Stimulated activated CD8-positive, alpha-beta memory T cell treated with anti-CD3 and anti-CD28 coated beads, Interleukin-12 subunit alpha, Interleukin-12 subunit beta, amount 100 ng/mL, for 4 hours (primary cell): ENCODE results near the gene LRBA.
"Not testable (repeated sequence)": the region's sequence is repeated elsewhere in the genome, so short reads cannot be mapped to it uniquely, and the experiment has no call there.

Experiments used
- DNase-seq: peaks from one replicate; pipeline ENCODE4 v3.0.0-alpha.2; 2020; ENCODE audit warnings: low read depth

LRBA gene

GRCh38 chr4:150562250-150562649 lies 452.8 kb downstream of the LRBA start:
- DNase-seq: no peak

- no peak for DNase-seq
These were observed 453.8 kb downstream of the LRBA start for GRCh38 chr4:150561143-150561737.

GRCh38 chr4:150557811-150558210 lies 457.3 kb downstream of the LRBA start:
- DNase-seq: not testable (repeated sequence)

- no peak for DNase-seq
These were observed 467.8 kb downstream of the LRBA start for GRCh38 chr4:150547154-150547838.

- DNase-seq: no peak
These were observed 468.8 kb downstream of the LRBA start for GRCh38 chr4:150546286-150546685.

GRCh38 chr4:150543042-150543441 lies 472.0 kb downstream of the LRBA start:
- no peak for DNase-seq

GRCh38 chr4:150541681-150542080 lies 473.4 kb downstream of the LRBA start:
- no peak for DNase-seq

- no peak for DNase-seq
These were observed 474.1 kb downstream of the LRBA start for GRCh38 chr4:150540959-150541360.

- DNase-seq: no peak
These were observed 474.5 kb downstream of the LRBA start for GRCh38 chr4:150540536-150540935.

GRCh38 chr4:150537911-150538310 lies 477.2 kb downstream of the LRBA start:
- not testable (repeated sequence) for DNase-seq

GRCh38 chr4:150534818-150535217 lies 480.3 kb downstream of the LRBA start:
- DNase-seq: no peak

- DNase-seq: no peak
These were observed 481.4 kb downstream of the LRBA start for GRCh38 chr4:150533673-150534072.

- DNase-seq: no peak
These were observed 489.7 kb downstream of the LRBA start for GRCh38 chr4:150525321-150525868.

GRCh38 chr4:150518559-150518958 lies 496.5 kb downstream of the LRBA start:
- DNase-seq: no peak

GRCh38 chr4:150515135-150515534 lies 499.9 kb downstream of the LRBA start:
- DNase-seq: no peak

GRCh38 chr4:150514709-150515108 lies 500.4 kb downstream of the LRBA start:
- DNase-seq: no peak

GRCh38 chr4:150510176-150510865 lies 504.8 kb downstream of the LRBA start:
- no peak for DNase-seq

GRCh38 chr4:150507656-150508055 lies 507.4 kb downstream of the LRBA start:
- DNase-seq: not testable (repeated sequence)

GRCh38 chr4:150501983-150502382 lies 513.1 kb downstream of the LRBA start:
- no peak for DNase-seq

GRCh38 chr4:150501009-150501727 lies 513.9 kb downstream of the LRBA start:
- no peak for DNase-seq

- no peak for DNase-seq
These were observed 517.5 kb downstream of the LRBA start for GRCh38 chr4:150497612-150498011.

GRCh38 chr4:150495550-150495949 lies 519.5 kb downstream of the LRBA start:
- no peak for DNase-seq
